NOMO-1 treated with DMSO at 0.1 percent for 48 hours (cell line): ENCODE data around the gene GSTO1.

ENCODE experiments used
- DNase-seq: peaks from one replicate; lab custom pipeline; 2025; ENCODE audit not compliant: unreplicated experiment; lab: John Stamatoyannopoulos, UW

The GSTO1 gene

DNA sequence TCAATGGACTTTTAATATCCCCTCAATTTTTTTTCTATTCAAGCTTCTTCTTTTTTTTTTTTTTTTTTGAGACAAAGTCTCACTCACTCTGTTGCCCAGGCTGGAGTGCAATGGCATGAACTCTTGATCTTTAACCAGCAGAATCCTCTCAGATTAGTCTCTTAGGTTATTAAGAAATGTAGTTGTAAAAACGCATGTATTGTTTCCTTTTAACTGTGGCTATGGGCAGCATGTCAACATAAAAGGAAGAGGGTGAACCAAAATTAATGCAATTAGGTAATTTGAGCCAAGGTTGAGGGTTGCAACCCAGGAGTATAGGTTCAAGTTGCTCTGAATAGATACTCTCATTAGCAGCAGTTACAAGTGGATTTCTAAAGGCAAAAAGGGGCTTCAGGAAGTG lies 4.3 kb upstream of the GSTO1 start:
- DNase-seq, result peak; percentile 29

DNA sequence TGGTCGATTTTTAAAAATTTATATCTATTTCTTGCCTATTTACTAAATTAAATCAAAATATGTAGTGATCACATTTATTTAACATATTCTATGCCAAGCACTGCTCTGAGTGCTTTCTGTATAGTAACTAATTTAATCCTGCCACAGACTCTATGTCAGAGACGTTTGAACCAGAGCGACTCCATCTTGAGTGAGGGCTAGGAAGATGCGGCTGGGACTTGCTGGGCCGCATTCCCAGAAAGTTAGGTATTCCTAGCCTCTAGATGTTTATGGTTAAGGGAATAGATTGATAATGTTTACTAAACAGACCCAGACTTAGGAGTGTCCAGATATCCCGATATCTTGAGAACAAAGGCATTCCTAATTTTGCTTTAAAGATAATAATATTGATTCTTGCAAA lies 3.2 kb upstream of the GSTO1 start:
- no peak for DNase-seq

DNA sequence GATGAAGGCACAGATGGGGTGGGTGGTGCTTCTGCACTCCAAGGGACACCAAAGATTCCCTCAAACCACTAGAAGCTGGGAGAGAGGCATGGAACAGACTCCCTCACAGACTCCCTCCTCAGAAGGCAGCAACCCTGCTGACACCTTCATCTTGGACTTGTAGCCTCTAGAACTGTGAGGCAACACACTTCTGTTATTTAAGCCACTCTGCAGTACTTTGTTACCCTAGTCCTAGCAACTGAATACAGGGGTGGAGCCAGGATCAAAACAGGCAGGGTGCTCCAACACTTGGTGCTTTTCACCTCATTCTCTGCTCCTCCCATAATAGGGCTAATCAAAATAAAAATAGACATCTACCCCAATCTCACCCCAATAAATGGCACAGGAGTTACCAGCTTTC lies 2.3 kb upstream of the GSTO1 start:
- DNase-seq, result no peak

GRCh38 chr10:104253106-104253505 lies 1.6 kb upstream of the GSTO1 start:
- DNase-seq, result no peak

DNA sequence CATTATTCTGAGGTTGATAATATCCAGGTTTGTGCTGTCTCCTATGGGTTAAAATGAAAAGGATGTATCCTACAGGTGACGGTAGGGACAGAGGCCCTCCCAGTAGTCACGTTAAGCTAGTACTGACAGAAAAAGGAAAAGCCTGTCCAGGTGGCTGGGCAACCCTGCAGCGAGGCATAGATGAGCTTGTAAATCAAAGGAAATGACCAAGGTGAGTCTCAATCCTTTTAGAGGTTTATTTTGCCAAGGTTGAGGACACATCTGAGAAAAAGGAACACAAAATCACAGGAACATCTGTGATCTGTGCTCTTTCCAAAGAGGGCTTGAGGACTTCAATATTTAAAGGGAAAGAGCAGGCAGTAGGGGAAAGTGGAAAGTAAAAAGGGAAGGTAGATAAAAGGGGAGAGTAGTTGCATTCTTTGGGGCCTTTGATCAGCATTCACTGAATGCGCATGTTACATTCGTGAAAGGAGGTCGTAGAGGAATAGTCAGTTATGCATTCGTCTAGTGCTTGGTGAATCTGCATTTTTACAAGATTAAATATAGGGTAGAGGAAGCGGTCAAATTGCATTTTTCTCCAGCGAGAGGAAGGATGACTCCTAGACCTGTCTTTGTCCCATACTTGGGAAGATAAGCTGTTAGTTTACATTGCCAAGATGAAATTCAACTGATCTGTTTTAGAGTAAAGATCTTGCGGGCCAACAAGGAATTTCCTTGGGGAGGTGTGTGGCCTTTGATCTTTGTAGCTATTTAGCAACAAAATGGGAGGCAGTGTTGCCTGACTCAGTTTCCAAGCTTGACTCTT lies 884 bp upstream of the GSTO1 start:
- DNase-seq, result no peak

GRCh38 chr10:104255311-104255981 lies 754 bp downstream of the GSTO1 start:
- peak; percentile 40 for DNase-seq

- DNase-seq, result no peak
Observed at GRCh38 chr10:104256335-104256961, 1.8 kb downstream of the GSTO1 start.

DNA sequence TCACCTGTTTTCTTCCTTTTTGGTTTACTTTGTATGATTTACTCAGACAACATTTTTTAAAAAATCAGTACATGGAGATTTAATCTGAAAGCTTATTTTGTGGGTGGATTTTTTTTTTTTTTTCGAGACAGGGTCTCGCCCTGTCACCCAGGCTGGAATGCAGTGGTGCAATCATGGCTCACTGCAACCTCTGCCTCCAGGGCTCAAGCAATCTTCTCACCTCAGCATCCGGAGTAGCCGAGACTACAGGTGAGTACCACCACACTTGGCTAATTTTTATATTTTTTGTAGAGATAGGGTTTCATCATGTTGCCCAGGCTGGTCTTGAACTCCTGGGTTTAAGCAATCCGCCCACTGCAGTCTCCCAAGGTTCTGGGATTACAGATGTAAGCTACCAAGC lies 2.5 kb downstream of the GSTO1 start:
- DNase-seq, result no peak

GRCh38 chr10:104258209-104258608 lies 3.5 kb downstream of the GSTO1 start:
- DNase-seq, result no peak

DNA sequence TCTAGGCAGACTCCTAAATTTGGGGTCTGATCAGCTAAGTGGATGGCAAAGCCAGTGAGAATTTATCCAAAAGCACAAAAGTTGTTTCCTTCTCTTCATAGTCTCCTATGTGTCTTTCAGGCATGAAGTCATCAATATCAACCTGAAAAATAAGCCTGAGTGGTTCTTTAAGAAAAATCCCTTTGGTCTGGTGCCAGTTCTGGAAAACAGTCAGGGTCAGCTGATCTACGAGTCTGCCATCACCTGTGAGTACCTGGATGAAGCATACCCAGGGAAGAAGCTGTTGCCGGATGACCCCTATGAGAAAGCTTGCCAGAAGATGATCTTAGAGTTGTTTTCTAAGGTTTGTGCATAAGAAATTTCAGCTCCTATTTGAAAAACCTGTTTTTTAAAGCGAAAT lies 4.8 kb downstream of the GSTO1 start:
- DNase-seq, result no peak

DNA sequence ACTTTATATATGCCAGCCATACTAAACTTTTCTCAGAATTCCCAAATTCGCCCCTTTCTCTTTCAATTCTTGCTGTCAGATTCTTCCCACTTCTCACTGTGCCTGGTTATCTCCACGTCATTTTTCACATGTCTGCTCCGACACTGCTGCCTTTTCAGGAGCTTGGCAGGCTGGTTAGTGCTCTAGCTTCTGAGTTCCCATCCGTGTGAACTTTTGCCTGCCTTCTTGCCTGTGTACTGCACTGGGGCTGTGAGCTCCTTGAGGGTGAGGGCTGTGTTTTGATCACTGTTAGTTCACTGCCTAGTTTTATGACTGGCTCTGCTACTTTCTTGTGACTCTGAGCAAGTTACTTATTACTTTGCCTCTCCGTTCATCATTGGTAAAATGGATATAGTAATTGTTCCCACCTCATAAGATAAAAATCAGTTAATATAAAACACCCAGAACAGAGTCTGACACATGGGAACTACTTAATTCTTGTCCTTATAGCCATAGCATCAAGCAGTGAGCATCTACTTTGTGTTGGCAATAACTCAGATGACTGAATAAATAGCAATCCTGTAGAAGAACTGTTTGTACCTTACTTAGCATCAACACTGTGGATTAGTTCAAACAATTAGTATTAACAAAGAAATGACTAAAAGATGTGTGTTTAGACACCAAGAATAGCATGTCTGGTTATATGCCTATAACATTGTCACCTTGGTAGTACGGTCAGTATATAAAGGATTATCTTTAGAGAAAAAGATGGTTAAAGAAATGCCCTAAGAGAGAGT lies 5.5 kb downstream of the GSTO1 start:
- DNase-seq, result no peak

DNA sequence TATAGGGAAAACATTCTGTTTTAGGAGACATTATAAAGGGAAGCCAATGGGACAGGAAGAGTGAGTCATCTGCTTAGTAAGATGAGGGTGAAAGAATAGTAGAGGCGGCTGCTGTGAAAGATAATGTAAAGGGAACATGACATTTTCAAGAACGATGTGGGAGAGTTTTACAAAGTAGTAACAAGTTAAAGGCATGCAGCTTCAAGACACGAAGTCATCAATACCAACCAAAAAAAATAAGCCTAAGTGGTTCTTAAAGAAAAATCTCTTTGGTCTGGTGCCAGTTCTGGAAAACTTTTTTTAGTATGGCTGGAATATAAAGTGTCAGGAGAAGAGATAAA lies 6.1 kb downstream of the GSTO1 start:
- peak; percentile 2 for DNase-seq

DNA sequence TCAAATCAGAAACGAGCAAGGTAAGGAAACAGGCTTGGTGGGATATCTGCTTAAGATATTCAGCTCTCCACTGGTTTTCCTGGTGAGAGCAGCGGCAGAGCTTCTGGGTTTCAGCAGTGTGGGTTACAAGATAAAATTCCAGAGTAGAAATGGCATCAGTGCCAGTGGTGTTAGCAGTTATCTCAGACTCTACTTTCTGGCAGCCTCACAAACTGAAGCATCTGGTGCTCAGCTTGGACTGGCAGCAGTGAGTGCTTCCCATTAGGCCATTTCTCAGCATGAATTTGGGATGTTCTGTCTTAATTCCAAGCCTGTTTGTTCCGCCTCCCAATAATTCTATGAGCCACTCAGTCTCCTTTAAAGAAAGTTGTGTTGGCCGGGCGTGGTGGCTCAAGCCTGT lies 7.4 kb downstream of the GSTO1 start:
- DNase-seq, result no peak

GRCh38 chr10:104264783-104265182 lies 10.1 kb downstream of the GSTO1 start:
- no peak for DNase-seq

- DNase-seq, result no peak
Observed at GRCh38 chr10:104267721-104268404, 13.2 kb downstream of the GSTO1 start.

DNA sequence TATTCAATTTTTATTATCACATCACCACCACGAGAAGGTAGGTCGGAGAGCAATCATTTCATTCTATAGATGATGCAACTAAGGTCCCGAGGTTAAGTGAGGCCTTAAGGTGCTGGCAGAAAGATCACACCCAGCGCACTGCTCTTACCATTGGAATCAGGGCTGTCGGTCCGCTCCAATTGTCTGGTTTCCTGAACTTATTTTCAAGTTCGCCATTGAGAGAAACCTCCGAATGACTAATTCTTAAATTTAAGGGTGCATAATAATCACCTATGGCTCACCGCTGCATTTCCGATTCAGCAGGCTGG lies 13.7 kb downstream of the GSTO1 start:
- no peak for DNase-seq

GRCh38 chr10:104268713-104269645 lies 14.3 kb downstream of the GSTO1 start, which contains the start of gene GSTO2:
GSTO2 (plus strand) TSS chr10:104269184; CDS start chr10:104274916, 5,732 bp downstream.
- peak; percentile 100 for DNase-seq

DNA sequence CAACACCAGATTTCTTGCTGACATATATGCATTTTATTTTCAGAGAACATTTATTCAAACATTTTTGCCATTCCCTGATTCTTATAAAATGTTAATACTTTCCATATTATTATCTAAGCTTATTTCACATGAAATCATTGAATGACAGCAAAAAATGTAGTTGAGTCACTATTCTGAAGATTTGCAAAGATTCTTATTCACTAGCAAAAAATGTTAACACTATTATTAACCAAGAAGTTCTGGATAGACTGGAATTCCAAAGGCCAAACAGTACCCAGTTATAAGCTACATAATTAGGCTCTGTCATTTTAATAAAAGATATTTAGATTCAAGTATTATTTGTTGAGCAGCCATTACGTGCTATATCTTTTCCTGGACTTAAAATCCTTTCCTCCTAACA lies 18.6 kb downstream of the GSTO1 start:
- DNase-seq, result no peak

DNA sequence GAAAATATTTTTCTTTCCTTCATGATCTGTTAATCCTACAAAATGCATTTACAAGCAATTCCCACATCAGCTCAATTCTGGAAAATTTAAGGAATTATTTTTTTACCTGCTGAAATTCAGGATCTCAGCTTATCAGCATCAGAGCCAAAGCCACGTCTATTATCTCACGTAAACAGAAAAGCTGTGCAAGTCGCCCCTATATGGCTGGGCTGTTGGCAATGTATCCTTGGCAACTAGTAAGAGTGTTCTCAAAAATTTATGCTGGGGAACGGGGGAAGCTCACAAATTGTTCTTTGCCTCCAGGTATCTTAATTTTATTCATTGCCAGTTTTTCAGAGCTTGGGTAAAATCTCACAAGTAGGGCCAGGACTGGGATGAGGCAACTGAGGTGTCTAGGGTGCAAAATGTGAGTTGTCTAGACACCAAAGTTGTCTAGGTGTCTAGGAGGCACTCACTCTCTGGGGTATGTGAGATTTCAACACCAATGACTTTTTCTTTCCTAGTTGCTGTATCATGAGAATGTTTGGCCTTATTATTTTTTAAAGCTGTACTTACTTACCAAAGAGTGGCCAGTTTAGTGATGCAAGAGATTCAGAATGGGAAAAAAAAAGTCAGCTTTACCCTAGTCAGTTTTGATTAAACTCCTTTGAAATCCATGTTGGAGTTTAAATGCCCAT lies 19.3 kb downstream of the GSTO1 start:
- DNase-seq, result no peak
